Adrenal gland (tissue), 5 donors: Measurements from ENCODE around the gene C16orf78.

Experiments
- POLR2A ChIP-seq, 2 donors: fragments of 450-650 bp; IDR thresholded peaks; one replicate each; pipeline ENCODE4 v1.6.1; 2017; ENCODE audit warnings: antibody characterized with exemption in 2 of 2, mild to moderate bottlenecking in 2 of 2, moderate library complexity in 1 of 2
- TF ChIP-seq, protein P1 (sequence below), 6 experiments: fragments of 450-650 bp in 4 of 6; fragments of 200-600 bp in 2 of 6; sonication (generic) in 1 of 6; IDR thresholded peaks; 1 replicate in 5 of 6; 2 replicates in 1 of 6; pipeline versions ENCODE4 v1.5.1 to v1.8.0; 2016 to 2021; ENCODE audit warnings: antibody characterized with exemption in 6 of 6, mild to moderate bottlenecking in 2 of 6, moderate library complexity in 1 of 6
- donor health status: DM: no; HTN: no; CAD: no.

DNA sequence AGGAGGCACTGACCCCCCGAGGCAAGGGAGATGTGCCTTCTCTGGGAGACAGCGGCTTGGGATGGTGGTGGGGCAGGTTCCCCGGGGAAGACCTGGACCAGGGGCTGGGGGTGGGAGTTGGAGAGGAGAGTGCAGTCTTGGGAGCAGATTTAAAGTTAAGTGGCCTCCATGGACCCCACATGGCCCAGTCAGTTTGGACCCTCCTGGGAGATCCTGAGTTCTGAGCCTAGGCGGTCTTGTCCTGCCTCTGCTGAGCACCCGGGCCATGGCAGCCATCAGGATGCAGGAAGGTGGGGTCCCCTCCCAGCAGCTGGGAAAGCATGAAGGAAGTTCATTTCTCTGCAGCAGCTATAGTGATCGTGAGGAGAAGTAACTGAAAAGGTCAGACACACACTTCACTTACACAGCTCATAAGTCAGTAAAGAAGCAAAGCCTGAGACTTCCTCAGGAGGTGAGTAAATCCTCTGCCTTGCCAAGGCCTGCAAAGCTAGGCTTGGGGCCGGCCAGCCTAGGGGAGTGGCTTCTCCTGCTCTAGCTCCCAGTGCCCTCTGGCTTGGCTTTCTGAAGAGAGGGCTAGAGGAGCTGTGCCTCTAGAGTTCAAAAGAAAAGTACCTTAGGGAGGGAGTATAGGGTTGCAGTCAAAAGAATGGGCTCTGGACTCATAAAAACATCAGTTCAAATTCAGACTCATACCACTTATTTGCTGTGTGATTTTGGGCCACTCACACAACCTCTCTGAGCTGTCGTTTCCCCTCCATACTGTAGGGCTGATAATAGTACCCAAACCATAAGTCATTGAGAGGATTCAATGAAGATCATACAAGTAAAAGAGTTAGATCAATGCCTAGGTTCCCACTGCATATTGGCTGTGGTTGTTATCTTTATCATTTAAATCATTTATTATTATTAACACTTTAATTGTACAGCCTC lies 31.0 kb upstream of the C16orf78 start:
- TF ChIP-seq, protein P1, sequence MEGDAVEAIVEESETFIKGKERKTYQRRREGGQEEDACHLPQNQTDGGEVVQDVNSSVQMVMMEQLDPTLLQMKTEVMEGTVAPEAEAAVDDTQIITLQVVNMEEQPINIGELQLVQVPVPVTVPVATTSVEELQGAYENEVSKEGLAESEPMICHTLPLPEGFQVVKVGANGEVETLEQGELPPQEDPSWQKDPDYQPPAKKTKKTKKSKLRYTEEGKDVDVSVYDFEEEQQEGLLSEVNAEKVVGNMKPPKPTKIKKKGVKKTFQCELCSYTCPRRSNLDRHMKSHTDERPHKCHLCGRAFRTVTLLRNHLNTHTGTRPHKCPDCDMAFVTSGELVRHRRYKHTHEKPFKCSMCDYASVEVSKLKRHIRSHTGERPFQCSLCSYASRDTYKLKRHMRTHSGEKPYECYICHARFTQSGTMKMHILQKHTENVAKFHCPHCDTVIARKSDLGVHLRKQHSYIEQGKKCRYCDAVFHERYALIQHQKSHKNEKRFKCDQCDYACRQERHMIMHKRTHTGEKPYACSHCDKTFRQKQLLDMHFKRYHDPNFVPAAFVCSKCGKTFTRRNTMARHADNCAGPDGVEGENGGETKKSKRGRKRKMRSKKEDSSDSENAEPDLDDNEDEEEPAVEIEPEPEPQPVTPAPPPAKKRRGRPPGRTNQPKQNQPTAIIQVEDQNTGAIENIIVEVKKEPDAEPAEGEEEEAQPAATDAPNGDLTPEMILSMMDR (IDR thresholded peaks at IDR 0.05): no peak
- TF ChIP-seq POLR2A (IDR thresholded peaks at IDR 0.05): no peak
